Measurements from ENCODE around the gene ZSCAN22. TPM values are rescaled to one million over a fixed set of nuclear protein-coding genes. Genes with fewer than 3 reads are reported as not detected.

ZSCAN22 gene
- total and polyA plus RNA-seq, 2 of the 13 experiments (the other 11 are each of a cell fraction or from before 2014, with no cell fraction given), result 2.5 to 3.5 TPM

- TF ChIP-seq ELK4 (CRISPR knock-in tag; IDR thresholded peaks at IDR 0.05; ENCODE audit: borderline replicate concordance) (no peak), ZMAT3 (CRISPR knock-in tag; conservative IDR thresholded peaks at IDR 0.05) (no peak), MZF1 (CRISPR knock-in tag; IDR thresholded peaks at IDR 0.05; ENCODE audit: borderline replicate concordance) (no peak), CTCF (CRISPR knock-in tag; IDR thresholded peaks at IDR 0.05) (peak; percentile 28; the same call in 1 of the 2 replicates), ZBTB7B (CRISPR knock-in tag; IDR thresholded peaks at IDR 0.05) (no peak), SNRNP70 (IDR thresholded peaks at IDR 0.05; ENCODE audit: low read depth, low read length) (no peak), ESRRA (CRISPR knock-in tag; IDR thresholded peaks at IDR 0.05; ENCODE audit: low read depth) (no peak), SP4 (CRISPR knock-in tag; IDR thresholded peaks at IDR 0.05) (no peak), CCDC6 (CRISPR knock-in tag; IDR thresholded peaks at IDR 0.05) (no peak), POLR2A (IDR thresholded peaks at IDR 0.05; ENCODE audit: insufficient read depth in 1 of 2, low read depth in 2 of 2, low read length in 2 of 2) (no peak), ZNF431 (CRISPR knock-in tag; IDR thresholded peaks at IDR 0.05; ENCODE audit: borderline replicate concordance, low read depth) (0 out of 2 replicates have a peak, but pooled peaks have one; percentile 34), MNT (IDR thresholded peaks at IDR 0.05) (no peak), BRCA1 (CRISPR knock-in tag; IDR thresholded peaks at IDR 0.05) (0 out of 2 replicates have a peak, but pooled peaks have one; percentile 59), ZMYM3 (CRISPR knock-in tag; IDR thresholded peaks at IDR 0.05) (peak; percentile 16; the same call in 1 of the 2 replicates), SMYD3 (CRISPR knock-in tag; IDR thresholded peaks at IDR 0.05) (peak; percentile 62; the same call in 1 of the 2 replicates), RXRB (CRISPR knock-in tag; IDR thresholded peaks at IDR 0.05; ENCODE audit: borderline replicate concordance) (no peak), ZNF354B (CRISPR knock-in tag; IDR thresholded peaks at IDR 0.05) (0 out of 2 replicates have a peak, but pooled peaks have one; percentile 37), ZNF18 (CRISPR knock-in tag; IDR thresholded peaks at IDR 0.05; ENCODE audit: insufficient replicate concordance) (no peak), ZNF138 (CRISPR knock-in tag; IDR thresholded peaks at IDR 0.05; ENCODE audit: low read depth) (0 out of 2 replicates have a peak, but pooled peaks have one; percentile 65), CERS6 (CRISPR knock-in tag; IDR thresholded peaks at IDR 0.05) (no peak), ZNF644 (CRISPR knock-in tag; IDR thresholded peaks at IDR 0.05; ENCODE audit: low read depth) (no peak), ZNF292 (CRISPR knock-in tag; IDR thresholded peaks at IDR 0.05; ENCODE audit: borderline replicate concordance, low read depth) (0 out of 2 replicates have a peak, but pooled peaks have one; percentile 46), SMAD9 (CRISPR knock-in tag; IDR thresholded peaks at IDR 0.05) (no peak)
These were observed 287 bp upstream of the ZSCAN22 start (continued) for GRCh38 chr19:58326501-58326913.
